Loucy (cell line): ENCODE results near the gene SLAIN2.

Source experiments
- EZH2phosphoT487 ChIP-seq: fragments of 200-600 bp; IDR thresholded peaks from 2 replicates; pipeline ENCODE4 v1.6.1; 2018; ENCODE audit warnings: antibody characterized with exemption, mild to moderate bottlenecking, moderate library complexity, borderline replicate concordance
- TF ChIP-seq, protein P1 (sequence below): fragments of 200-600 bp; sonication (generic); conservative IDR thresholded peaks from 2 replicates; pipeline ENCODE4 v1.5.1; 2014; ENCODE audit warnings: mild to moderate bottlenecking, antibody characterized with exemption, low read length

DNA sequence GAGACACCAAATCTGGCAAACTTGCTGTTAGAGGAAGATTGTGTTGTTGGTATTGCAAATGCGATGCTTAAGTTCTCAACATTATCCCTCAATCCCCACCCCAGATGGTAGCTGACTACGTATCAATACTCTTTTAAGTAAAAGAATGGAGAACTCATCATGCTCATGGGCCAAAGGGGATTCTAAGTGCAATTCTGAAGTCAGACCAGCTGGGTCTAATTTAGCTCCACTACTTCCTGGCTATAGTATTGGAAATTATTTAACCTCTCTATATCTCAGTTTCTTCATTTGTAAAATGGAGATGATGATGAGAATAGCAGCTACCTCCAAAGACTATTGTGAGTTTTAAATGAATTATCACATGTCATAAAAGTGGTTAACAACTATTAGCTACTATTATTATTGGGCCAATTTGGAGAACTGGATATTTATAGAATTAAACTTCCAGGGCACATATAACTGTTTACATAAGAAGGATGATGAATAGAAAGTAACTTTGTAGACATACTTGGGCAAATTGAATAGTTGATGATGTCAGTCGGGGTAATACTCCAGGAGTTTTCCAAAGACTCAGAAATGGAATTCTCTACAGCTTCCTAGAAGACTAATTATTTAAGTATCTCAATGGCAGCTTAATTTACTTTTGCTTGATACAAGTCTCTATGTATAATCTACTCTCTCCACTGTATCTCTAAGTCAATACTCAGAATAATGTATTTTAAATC is 5.0 kb upstream of the SLAIN2 start:
- TF ChIP-seq, protein P1, sequence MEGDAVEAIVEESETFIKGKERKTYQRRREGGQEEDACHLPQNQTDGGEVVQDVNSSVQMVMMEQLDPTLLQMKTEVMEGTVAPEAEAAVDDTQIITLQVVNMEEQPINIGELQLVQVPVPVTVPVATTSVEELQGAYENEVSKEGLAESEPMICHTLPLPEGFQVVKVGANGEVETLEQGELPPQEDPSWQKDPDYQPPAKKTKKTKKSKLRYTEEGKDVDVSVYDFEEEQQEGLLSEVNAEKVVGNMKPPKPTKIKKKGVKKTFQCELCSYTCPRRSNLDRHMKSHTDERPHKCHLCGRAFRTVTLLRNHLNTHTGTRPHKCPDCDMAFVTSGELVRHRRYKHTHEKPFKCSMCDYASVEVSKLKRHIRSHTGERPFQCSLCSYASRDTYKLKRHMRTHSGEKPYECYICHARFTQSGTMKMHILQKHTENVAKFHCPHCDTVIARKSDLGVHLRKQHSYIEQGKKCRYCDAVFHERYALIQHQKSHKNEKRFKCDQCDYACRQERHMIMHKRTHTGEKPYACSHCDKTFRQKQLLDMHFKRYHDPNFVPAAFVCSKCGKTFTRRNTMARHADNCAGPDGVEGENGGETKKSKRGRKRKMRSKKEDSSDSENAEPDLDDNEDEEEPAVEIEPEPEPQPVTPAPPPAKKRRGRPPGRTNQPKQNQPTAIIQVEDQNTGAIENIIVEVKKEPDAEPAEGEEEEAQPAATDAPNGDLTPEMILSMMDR = no peak
- TF ChIP-seq EZH2phosphoT487 = no peak
